ENCODE measurements around the gene MRTFB.

- no peak for TF ChIP-seq KDM6A (CRISPR knock-in tag; IDR thresholded peaks at IDR 0.05; ENCODE audit: low read depth)
- no peak for TF ChIP-seq ZFP62 (CRISPR knock-in tag; IDR thresholded peaks at IDR 0.05)
- no peak for TF ChIP-seq GRHL1 (CRISPR knock-in tag; conservative IDR thresholded peaks at IDR 0.05)
- TF ChIP-seq TERF1 (CRISPR knock-in tag; IDR thresholded peaks at IDR 0.05) = no peak
- TF ChIP-seq TARDBP (CRISPR knock-in tag; IDR thresholded peaks at IDR 0.05) = no peak
- TF ChIP-seq NFIC (IDR thresholded peaks at IDR 0.05; ENCODE audit: low read length) = no peak
These were observed 178.3 kb downstream of the MRTFB start for GRCh38 chr16:14249291-14250032.

Data from HepG2 (cell line).